SJSA1 (cell line): ENCODE results near the gene ELAVL4. TPM values are rescaled to one million over a fixed set of nuclear protein-coding genes. Genes with fewer than 3 reads are reported as not detected.

ENCODE experiments used
- DNase-seq, 2 experiments: peaks; one replicate each; pipeline ENCODE4 v3.0.0-alpha.2; 2015 to 2020; ENCODE audit warnings: low spot score in 2 of 2, low read depth in 1 of 2
- H3K27ac ChIP-seq: fragments of 250-450 bp; sonication (Bioruptor Pico); 2 replicates; pipeline ENCODE4 v1.5.1; 2020; ENCODE audit warnings: mild to moderate bottlenecking, moderate library complexity
- H3K27me3 ChIP-seq: fragments of 250-450 bp; sonication (Bioruptor Pico); replicated peaks from 2 replicates; pipeline ENCODE4 v1.5.1; 2020; ENCODE audit warnings: mild to moderate bottlenecking, moderate library complexity
- H3K36me3 ChIP-seq: fragments of 250-450 bp; sonication (Bioruptor Pico); 2 replicates; pipeline ENCODE4 v1.5.1; 2020; ENCODE audit warnings: mild to moderate bottlenecking
- H3K4me1 ChIP-seq: fragments of 250-450 bp; sonication (Bioruptor Pico); replicated peaks from 2 replicates; pipeline ENCODE4 v1.6.1; 2021; ENCODE audit warnings: mild to moderate bottlenecking
- H3K4me3 ChIP-seq: fragments of 250-450 bp; sonication (Bioruptor Pico); 2 replicates; pipeline ENCODE4 v1.5.1; 2020; ENCODE audit warnings: mild to moderate bottlenecking
- H3K9me3 ChIP-seq: fragments of 250-450 bp; sonication (Bioruptor Pico); replicated peaks from 2 replicates; pipeline ENCODE4 v1.5.1; 2020; ENCODE audit warnings: mild to moderate bottlenecking
- total RNA-seq: library from RNA; depleted of rRNA; stranded (reverse); fragments of >200 nt; shearing (Covaris generic); gene quantifications from 2 replicates; pipeline ENCODE4 v1.2.3, GENCODE V29; 2014

Gene ELAVL4
- total RNA-seq, 1 experiment from 2014 or later = not detected

DNA sequence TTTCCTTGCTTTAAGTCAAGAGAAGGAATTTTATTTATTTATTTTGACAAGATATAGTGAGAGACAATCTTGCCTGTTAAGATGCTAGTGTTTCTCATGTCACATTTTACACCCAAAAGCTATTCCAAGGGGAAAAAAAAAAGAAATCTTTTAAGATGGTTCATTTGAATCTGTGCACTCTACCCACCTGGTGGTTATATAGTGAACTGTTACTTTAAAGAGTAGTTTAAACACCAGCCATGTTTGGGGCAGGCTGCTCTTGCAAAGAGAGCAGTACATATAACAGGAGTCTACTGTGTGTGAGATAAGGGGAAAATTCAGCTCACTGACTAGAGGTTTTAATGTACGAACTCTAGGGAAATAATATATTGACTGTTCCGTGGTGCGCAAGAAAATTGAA is 3.3 kb upstream of the ELAVL4 start:
- H3K27ac ChIP-seq = no peak overlapping the region
- H3K9me3 ChIP-seq = no peaks in the 10 kb centered on the region
- no peak for DNase-seq
- no peak overlapping the region for H3K4me3 ChIP-seq
- peaks cover 11% of the 10 kb centered on the region for H3K27me3 ChIP-seq
- no peaks in the 10 kb centered on the region for H3K4me1 ChIP-seq
- H3K36me3 ChIP-seq = no peaks in the 10 kb centered on the region

DNA sequence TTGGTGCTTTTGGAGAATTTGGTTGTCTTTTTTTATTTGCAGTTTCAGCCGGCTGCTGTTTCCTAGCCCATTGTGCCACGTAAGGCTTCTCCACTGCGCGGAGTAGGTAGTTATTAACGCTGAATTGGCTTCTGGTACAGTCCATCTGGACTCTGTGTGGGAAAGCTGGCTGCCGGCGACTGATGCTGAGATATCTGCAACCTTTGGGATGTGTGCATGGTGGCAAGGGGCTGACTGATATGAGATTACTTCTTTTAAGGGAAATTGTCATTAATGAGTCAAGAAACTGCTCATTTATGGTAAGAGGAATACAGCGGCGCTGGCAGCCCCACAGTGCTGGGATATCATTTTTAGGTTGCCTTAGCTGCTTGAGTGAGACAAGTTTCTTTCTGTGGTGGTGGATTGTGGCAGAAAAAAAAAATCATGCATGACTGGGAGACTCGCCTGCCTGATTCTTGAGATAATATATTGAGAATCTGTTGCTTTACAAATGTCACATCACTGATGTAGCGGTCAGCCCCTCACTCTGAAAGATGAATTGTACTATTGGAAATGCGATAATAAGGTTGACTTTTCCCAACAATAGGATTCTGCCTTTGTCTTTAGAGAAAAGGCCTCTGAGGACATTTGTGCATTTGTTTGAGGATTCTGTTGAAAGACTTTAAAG is 2.5 kb upstream of the ELAVL4 start:
- DNase-seq = no peak
- no peaks in the 10 kb centered on the region for H3K9me3 ChIP-seq
- no peak overlapping the region for H3K27ac ChIP-seq
- H3K36me3 ChIP-seq = no peaks in the 10 kb centered on the region
- peaks cover 11% of the 10 kb centered on the region for H3K27me3 ChIP-seq
- no peak overlapping the region for H3K4me3 ChIP-seq
- no peaks in the 10 kb centered on the region for H3K4me1 ChIP-seq

- H3K4me3 ChIP-seq = no peak overlapping the region
- peaks cover 11% of the 10 kb centered on the region for H3K27me3 ChIP-seq
- H3K9me3 ChIP-seq = no peaks in the 10 kb centered on the region
- no peaks in the 10 kb centered on the region for H3K36me3 ChIP-seq
- DNase-seq = no peak
- H3K27ac ChIP-seq = no peak overlapping the region
- H3K4me1 ChIP-seq = no peaks in the 10 kb centered on the region
These were observed 396 bp downstream of the ELAVL4 start for GRCh38 chr1:50109116-50109515.

GRCh38 chr1:50109647-50110075 is 941 bp downstream of the ELAVL4 start:
- no peak overlapping the region for H3K4me3 ChIP-seq
- peaks cover 14% of the 10 kb centered on the region for H3K27me3 ChIP-seq
- H3K4me1 ChIP-seq = no peaks in the 10 kb centered on the region
- H3K27ac ChIP-seq = no peak overlapping the region
- H3K9me3 ChIP-seq = no peaks in the 10 kb centered on the region
- H3K36me3 ChIP-seq = no peaks in the 10 kb centered on the region
- no peak for DNase-seq

DNA sequence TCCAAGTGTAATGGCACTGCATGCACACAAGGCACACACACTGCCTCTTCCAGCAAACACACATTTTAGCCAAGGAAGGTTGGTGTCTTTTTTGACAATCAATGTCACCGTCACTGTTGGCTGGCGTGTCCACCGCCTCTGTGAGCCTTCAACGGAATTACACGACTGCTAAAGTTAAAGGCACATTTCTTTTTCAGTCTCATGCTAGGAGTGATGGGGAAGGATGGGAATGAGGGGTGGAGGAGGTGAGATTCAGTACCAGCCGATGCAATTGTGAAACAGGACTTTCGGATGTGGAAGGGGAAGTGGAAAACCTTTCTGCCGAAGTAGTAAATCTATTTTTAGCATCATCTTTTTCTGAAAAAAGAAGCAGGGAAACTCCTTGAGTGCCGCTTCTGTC is 1.4 kb downstream of the ELAVL4 start:
- H3K4me3 ChIP-seq = no peak overlapping the region

DNA sequence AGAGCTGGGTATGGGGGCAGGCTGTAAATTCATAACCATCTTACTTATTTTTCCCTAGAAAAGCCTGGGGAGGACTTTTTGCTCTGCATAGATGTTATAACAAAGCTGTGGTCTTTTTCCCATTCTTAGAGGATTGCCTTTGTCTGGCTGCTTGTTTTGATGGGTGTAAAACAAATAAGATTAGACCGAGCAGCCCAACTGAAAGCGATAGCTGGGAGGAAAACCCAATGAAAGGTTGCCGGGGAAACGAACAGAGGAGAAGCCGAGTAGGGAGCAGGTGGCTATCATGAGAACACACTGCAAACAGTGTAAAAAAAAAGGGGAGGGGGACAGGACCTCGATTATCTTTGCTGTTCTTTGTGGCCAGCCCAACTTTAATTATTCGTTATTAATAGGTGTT is 1.9 kb downstream of the ELAVL4 start:
- H3K9me3 ChIP-seq = no peaks in the 10 kb centered on the region
- H3K27me3 ChIP-seq = peaks cover 18% of the 10 kb centered on the region
- no peak overlapping the region for H3K27ac ChIP-seq
- no peaks in the 10 kb centered on the region for H3K36me3 ChIP-seq
- no peak for DNase-seq
- H3K4me3 ChIP-seq = no peak overlapping the region
- no peaks in the 10 kb centered on the region for H3K4me1 ChIP-seq

More for the DNA sequence above, 1.4 kb downstream of the ELAVL4 start:
- H3K9me3 ChIP-seq = no peaks in the 10 kb centered on the region
- H3K36me3 ChIP-seq = no peaks in the 10 kb centered on the region
- peaks cover 17% of the 10 kb centered on the region for H3K27me3 ChIP-seq
- DNase-seq = no peak
- no peaks in the 10 kb centered on the region for H3K4me1 ChIP-seq
- H3K27ac ChIP-seq = no peak overlapping the region

- Histone ChIP-seq H3K9me3 (no peaks in the 10 kb centered on the region), H3K36me3 (no peaks in the 10 kb centered on the region), H3K27ac (no peak overlapping the region), H3K4me1 (no peaks in the 10 kb centered on the region), H3K27me3 (peaks cover 18% of the 10 kb centered on the region), H3K4me3 (no peak overlapping the region)
- DNase-seq = no peak
These were observed 2.8 kb downstream of the ELAVL4 start for GRCh38 chr1:50111503-50111902.

DNA sequence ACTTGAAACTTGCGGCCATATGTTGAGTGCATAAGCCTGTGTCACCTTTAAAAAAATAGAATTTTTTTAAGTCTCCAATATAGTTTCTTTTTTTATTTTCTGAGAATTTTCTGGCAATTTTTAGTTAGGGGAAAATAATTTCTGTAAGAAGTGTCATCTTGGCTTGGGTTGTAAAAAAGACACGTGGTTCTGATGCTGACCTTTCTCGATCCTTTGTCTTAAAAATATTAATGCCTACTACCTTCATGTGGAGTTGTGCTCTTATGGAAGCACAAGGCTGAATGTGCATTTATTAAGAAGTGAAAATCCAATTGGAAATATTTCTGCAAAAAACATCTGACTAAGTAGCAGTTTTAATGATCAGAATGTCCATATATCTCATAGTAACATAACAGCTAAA is 3.5 kb downstream of the ELAVL4 start:
- DNase-seq = no peak
- Histone ChIP-seq H3K36me3 (no peaks in the 10 kb centered on the region), H3K9me3 (no peaks in the 10 kb centered on the region), H3K4me3 (no peak overlapping the region), H3K27me3 (peaks cover 18% of the 10 kb centered on the region), H3K4me1 (no peaks in the 10 kb centered on the region), H3K27ac (no peak overlapping the region)

DNA sequence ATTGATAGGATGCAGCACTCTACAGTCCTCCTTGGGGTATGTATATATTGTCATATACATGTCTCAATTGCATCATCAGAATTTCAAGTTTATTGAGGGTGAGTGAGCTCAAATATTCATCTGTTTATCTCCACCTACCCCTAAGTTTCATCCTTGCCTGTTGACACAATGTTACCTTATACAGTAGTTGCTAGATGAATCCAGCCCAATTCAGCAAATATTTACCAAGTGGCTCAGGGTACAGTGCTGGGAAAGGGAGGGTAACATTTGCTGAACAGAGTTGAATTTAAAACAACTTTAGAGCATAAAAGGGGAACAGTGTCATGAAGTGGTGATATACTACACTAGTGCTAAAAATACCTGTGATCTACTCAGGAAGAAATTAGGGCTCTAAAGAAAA is 14.4 kb downstream of the ELAVL4 start:
- Histone ChIP-seq H3K4me3 (no peak overlapping the region), H3K27me3 (no peaks in the 10 kb centered on the region; the same call in 1 of the 2 replicates)

DNA sequence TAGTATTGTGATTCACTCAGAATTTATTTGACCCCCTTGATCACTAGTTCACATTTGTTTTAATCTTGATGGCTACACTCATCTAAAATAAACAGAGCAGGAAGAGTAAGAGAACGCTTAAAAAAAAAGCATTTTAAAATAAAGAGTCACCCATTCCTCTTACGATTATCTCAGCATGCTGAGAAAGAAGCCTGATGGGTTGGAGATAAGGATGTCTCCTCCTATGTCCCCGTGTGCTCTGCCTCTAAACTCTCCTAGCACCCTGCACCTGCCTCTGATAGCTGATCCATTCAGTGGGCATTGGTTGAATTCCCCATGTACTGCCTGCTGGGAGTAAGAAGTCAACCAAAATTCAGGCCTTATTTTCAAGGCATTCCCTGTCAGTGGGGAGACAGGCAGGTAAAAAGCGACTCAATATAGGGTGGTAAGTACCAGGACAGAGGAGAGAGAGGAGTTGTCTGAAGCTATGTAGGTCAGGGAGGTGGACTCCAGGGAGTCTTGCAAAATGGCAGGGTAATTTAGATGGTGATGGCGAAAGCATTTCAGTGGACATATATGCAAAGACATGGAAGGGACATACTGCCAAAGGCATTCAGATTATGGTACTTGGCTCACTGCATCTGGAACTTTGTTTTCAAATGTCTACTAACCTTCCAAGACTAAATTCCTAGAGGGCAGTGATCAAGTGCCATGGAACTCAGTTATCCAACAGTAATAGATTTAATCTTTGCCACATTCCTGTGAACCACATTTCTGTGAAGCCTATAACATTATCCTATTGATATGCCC is 18.4 kb downstream of the ELAVL4 start:
- no peak overlapping the region for H3K27ac ChIP-seq
- no peaks in the 10 kb centered on the region for H3K9me3 ChIP-seq
- H3K27me3 ChIP-seq = no peaks in the 10 kb centered on the region
- no peak for DNase-seq
- no peak overlapping the region for H3K4me3 ChIP-seq
- no peaks in the 10 kb centered on the region for H3K36me3 ChIP-seq
- no peaks in the 10 kb centered on the region for H3K4me1 ChIP-seq

More for the DNA sequence above, 14.4 kb downstream of the ELAVL4 start:
- H3K36me3 ChIP-seq = no peaks in the 10 kb centered on the region
- H3K9me3 ChIP-seq = no peaks in the 10 kb centered on the region
- no peaks in the 10 kb centered on the region for H3K4me1 ChIP-seq
- no peak for DNase-seq
- no peak overlapping the region for H3K27ac ChIP-seq

GRCh38 chr1:50129201-50129600 is 20.5 kb downstream of the ELAVL4 start:
- Histone ChIP-seq H3K9me3 (no peaks in the 10 kb centered on the region), H3K27me3 (no peaks in the 10 kb centered on the region), H3K27ac (no peak overlapping the region), H3K36me3 (no peaks in the 10 kb centered on the region), H3K4me1 (no peaks in the 10 kb centered on the region), H3K4me3 (no peak overlapping the region)
- no peak for DNase-seq

DNA sequence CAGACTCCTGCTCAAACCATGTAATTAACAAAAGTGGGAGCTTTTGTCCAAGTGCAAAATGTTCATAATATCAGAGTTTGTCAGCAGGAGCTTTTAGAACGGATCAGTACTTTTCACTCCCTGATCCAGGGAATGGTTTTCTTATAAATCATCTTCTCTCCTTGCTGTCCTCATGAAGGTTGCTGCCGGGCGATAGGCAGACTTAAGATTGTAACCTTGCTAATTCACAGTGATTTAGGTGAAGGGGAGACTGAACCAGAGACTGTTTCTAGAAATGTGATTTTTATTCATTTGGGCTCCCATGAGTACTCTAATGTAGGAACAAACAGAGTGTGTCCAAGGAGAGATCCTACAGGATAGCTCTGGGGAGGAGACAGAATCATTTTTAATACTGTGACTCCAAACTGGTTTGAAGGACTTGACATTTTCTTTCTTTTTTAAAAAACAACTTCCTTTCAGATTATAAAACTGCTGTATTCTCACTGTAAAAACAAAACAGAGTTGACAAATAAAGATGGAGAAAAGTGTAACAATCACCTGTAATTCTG is 23.7 kb downstream of the ELAVL4 start:
- no peak for DNase-seq
- no peaks in the 10 kb centered on the region for H3K36me3 ChIP-seq

DNA sequence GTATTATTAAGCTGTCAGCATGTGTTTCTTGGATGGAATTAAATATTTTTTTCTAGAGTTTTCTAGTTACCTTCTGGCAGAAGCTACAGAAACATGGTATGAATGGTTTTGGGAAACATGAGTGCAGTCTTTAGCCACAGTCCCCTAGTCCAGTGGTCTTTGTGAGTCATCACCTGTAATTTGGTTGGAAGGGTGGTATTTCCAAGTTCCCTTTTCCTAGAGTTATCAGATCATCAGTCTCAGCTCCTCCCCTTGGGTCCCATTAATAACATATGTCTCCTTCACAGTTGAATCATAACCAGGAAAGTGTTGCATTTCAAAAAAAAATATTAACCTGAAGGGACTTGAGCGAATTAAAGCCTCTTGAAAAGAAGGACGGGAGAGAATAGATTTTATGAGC is 27.0 kb downstream of the ELAVL4 start:
- no peaks in the 10 kb centered on the region for H3K27me3 ChIP-seq
- H3K4me1 ChIP-seq = no peaks in the 10 kb centered on the region
- no peak overlapping the region for H3K4me3 ChIP-seq
- H3K36me3 ChIP-seq = no peaks in the 10 kb centered on the region
- no peaks in the 10 kb centered on the region for H3K9me3 ChIP-seq
- no peak for DNase-seq
- no peak overlapping the region for H3K27ac ChIP-seq

More for the DNA sequence above, 23.7 kb downstream of the ELAVL4 start:
- Histone ChIP-seq H3K9me3 (no peaks in the 10 kb centered on the region), H3K4me1 (no peaks in the 10 kb centered on the region), H3K27me3 (no peaks in the 10 kb centered on the region), H3K4me3 (no peak overlapping the region), H3K27ac (no peak overlapping the region)
